Measurements from ENCODE around the gene PARP12.

The PARP12 gene

DNA sequence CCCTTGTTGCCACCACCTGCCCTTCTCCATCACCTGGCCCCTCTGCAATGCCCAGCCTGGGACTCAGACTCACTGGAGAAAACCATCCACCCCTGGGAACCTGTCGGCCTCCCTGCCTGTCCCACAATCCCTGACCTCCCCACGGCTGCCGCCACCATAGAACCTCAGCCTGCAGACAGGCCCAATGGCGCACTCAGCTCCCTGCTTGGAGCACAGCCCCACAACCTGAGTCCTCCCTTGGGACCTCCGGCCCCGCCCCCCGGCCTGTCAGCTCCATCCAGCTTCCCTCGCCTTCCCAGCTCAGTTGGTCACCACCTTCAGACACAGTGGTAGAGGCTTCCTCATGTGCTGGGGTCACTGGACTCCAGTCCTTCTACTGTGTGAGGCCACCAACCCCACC is 41.1 kb downstream of the PARP12 start:
- in situ Hi-C loops (cut with HindIII; ENCODE audit: low pct_ligation_motif_present, low pct_unique_long_range_greater_than_20kb, low sequenced_read_pairs) = loop anchor here (25.0 kb wide), 2 partner anchors 409 to 534 kb away; partner anchors contain the start of gene KLRG2
- no peak for DNase-seq

DNA sequence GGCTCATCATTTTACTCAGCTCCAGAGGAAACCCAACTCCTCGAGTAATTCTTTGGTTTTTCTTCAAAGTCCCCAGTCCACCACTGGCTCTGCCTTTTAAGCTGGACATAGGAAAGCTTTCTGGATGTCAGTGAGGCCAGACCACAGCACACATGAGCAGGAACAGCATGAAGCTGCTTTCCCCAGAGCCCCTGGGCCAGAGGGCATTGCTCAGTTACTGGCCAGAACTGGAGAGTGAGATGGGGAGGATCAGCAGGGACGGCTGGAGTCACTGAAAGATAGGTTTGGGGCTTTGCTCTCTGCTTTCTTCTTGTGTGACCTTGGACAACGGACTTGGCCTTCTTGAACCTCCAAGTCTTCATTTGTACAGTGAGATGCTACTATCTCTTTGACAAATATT is 43.1 kb downstream of the PARP12 start:
- no peak for DNase-seq
- in situ Hi-C loops (cut with HindIII; ENCODE audit: low pct_ligation_motif_present, low pct_unique_long_range_greater_than_20kb, low sequenced_read_pairs) = loop anchor here (25.0 kb wide), 2 partner anchors 407 to 532 kb away; partner anchors contain the start of gene KLRG2

GRCh38 chr7:140019172-140019571 is 43.6 kb downstream of the PARP12 start:
- in situ Hi-C loops (cut with HindIII; ENCODE audit: low pct_ligation_motif_present, low pct_unique_long_range_greater_than_20kb, low sequenced_read_pairs) = loop anchor here (25.0 kb wide), 2 partner anchors 407 to 532 kb away; partner anchors contain the start of gene KLRG2
- DNase-seq = no peak

DNA sequence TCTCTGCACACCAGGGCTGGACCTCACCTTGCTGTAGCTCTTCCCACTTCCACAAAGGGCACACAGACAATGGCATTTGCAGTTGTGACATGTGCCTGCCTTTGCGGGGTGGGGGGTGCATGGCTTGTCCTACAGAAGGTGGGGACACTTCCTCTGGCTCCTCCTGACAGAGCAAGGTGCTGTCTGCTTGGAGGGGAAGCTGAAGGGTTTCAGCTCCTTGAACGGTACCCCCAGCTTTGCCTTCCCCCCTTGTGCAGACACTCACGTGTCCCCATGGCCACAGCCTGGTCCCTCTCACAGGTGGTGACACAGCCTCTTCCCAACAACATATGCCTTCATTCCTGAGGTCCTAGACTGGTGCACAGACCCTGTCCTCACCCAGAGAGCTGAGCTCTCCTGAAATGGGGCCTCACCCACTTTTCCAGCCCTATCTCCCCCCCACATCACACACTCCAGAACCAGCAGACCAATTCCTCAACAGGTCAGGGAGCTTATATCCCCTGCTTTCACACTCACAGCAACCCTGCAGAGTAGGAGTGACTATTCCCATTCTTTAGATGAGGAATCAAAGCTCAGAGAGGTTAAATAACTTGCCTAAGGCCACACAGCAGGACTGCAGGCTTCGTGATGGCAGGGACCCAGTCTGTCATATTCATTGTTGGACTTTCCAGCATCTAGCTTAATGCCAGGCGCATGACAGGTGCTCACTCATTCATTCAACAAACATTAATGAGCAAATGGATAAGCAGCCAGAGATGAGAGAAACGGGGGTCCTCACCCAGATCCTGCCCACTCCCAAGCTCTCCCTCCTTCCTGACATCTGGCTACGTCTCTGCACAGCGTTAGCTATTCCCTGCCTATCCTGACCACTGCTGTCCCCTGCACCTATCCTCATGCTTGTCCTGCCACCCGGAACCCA is 44.4 kb downstream of the PARP12 start:
- no peak for DNase-seq
- in situ Hi-C loops (cut with HindIII; ENCODE audit: low pct_ligation_motif_present, low pct_unique_long_range_greater_than_20kb, low sequenced_read_pairs) = loop anchor here (25.0 kb wide), 2 partner anchors 406 to 531 kb away; partner anchors contain the start of gene KLRG2

- no peak for DNase-seq
- in situ Hi-C loops (cut with HindIII; ENCODE audit: low pct_ligation_motif_present, low pct_unique_long_range_greater_than_20kb, low sequenced_read_pairs) = loop anchor here (25.0 kb wide), 2 partner anchors 405 to 530 kb away; partner anchors contain the start of gene KLRG2
Measured at GRCh38 chr7:140017543-140017942, 45.2 kb downstream of the PARP12 start.

DNA sequence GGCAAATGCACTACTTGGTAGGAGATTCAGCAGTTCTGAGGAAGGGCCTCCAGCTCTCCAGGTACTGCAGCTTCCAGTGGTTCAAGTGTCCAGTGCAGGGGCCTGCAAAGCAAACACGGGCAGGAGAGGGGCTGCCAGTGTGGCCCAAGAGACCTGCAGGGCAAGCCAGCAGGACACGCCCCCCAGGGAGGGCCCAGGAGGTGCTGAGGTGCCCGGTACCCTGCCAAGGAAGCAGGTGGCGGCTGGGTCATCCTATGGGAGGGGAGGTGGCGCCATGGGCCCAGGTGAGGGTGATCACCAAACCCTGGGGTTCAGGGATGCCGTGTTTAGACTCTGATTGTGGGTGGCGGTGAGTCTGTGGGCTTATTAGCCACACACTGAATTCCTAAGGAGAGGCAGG is 45.7 kb downstream of the PARP12 start:
- in situ Hi-C loops (cut with HindIII; ENCODE audit: low pct_ligation_motif_present, low pct_unique_long_range_greater_than_20kb, low sequenced_read_pairs) = loop anchor here (25.0 kb wide), 2 partner anchors 405 to 530 kb away; partner anchors contain the start of gene KLRG2
- DNase-seq = no peak

DNA sequence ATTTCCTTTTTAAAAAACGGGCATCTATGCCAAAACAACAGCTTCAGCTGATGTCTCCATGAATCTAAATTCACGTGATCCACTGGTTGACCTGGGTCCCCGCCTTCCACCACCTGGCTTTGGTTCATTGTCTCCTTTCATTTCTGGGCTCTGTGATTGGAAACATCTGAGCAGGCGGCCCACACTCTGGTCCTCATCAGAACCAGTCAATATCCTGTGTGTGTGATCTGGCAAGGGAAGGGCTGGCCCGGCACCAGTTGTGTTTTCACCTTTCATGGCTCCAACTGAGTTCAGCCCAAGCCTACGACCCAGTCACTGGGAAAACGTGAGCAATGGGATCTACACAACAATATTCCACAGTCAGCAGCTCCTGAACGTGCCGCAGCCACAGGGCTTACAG is 46.2 kb downstream of the PARP12 start:
- DNase-seq = no peak
- in situ Hi-C loops (cut with HindIII; ENCODE audit: low pct_ligation_motif_present, low pct_unique_long_range_greater_than_20kb, low sequenced_read_pairs) = loop anchor here (25.0 kb wide), 2 partner anchors 404 to 529 kb away; partner anchors contain the start of gene KLRG2

GRCh38 chr7:140015471-140015970 is 47.2 kb downstream of the PARP12 start:
- no peak for DNase-seq
- in situ Hi-C loops (cut with HindIII; ENCODE audit: low pct_ligation_motif_present, low pct_unique_long_range_greater_than_20kb, low sequenced_read_pairs) = loop anchor here (25.0 kb wide), 2 partner anchors 403 to 528 kb away; partner anchors contain the start of gene KLRG2

- no peak for DNase-seq
Measured at GRCh38 chr7:140014123-140014522, 48.6 kb downstream of the PARP12 start.

GRCh38 chr7:140013676-140014075 is 49.1 kb downstream of the PARP12 start:
- in situ Hi-C loops (cut with HindIII; ENCODE audit: low pct_ligation_motif_present, low pct_unique_long_range_greater_than_20kb, low sequenced_read_pairs) = loop anchor here (25.0 kb wide), 2 partner anchors 401 to 526 kb away; partner anchors contain the start of gene KLRG2
- no peak for DNase-seq

More at GRCh38 chr7:140014123-140014522, 48.6 kb downstream of the PARP12 start:
- in situ Hi-C loops (cut with HindIII; ENCODE audit: low pct_ligation_motif_present, low pct_unique_long_range_greater_than_20kb, low sequenced_read_pairs) = loop anchor here (25.0 kb wide), 2 partner anchors 402 to 527 kb away; partner anchors contain the start of gene KLRG2

- no peak for DNase-seq
- in situ Hi-C loops (cut with HindIII; ENCODE audit: low pct_ligation_motif_present, low pct_unique_long_range_greater_than_20kb, low sequenced_read_pairs) = loop anchor here (25.0 kb wide), 2 partner anchors 398 to 523 kb away; partner anchors contain the start of gene KLRG2
Measured at GRCh38 chr7:140010194-140010895, 52.4 kb downstream of the PARP12 start.

DNA sequence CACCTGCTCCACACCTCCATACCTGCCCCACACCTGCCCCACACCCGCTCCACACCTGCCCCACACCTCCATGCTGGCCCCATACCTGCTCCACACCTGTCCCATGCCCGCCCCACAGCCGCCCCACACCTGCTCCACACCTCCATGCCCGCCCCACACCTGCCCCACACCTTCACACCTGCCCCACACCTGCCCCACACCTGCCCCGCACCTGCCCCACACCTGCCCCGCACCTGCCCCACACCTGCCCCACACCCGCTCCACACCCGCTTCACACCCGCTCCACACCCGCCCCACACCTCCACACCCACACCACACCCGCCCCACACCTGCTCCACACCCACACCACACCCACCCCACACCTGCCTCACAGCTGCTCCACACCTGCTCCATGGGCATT is 53.0 kb downstream of the PARP12 start:
- DNase-seq = no peak
- in situ Hi-C loops (cut with HindIII; ENCODE audit: low pct_ligation_motif_present, low pct_unique_long_range_greater_than_20kb, low sequenced_read_pairs) = loop anchor here (25.0 kb wide), 2 partner anchors 397 to 522 kb away; partner anchors contain the start of gene KLRG2

DNA sequence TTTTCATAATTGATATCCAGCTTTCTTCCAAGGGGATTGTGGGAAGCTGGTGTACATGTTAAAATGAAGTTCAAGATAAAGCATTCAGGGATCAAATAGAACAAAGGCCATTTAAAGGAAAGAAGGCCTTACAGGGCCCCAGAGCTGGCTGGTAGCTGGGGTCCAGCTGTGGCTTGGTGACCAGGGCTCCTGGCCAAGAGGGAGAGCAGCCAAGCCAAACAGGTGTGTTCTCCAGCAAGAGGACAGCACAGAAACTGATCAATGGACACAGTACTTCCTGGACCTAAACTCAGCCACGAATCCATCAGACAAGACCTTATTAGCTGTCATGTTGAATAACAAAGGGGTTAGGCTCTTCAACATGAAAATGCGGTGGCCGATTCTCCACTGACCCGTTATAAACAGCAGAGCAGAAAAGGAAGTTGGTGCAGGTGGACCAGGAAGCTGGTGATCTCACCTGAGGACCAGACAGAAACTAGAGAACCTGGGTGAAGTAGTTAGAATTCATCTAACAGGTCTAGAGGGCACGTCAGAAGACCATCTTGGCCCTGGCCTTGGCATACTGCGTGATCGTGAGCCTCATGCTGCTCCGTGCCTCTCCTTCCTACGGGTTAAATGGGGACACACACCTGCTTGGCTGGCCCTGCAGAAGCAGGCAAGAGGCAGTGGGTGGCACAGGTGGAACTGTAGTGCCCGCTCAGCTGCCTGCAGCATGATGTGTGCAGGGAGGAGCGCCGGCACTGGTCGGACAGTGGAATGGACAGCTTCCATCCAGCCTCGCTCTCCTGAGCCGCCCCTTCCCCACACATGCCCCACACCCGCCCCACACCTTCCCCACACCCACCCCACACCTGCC is 53.8 kb downstream of the PARP12 start:
- in situ Hi-C loops (cut with HindIII; ENCODE audit: low pct_ligation_motif_present, low pct_unique_long_range_greater_than_20kb, low sequenced_read_pairs) = loop anchor here (25.0 kb wide), 2 partner anchors 397 to 522 kb away; partner anchors contain the start of gene KLRG2
- DNase-seq = no peak

GRCh38 chr7:140007051-140007690 is 55.6 kb downstream of the PARP12 start:
- DNase-seq = no peak
- in situ Hi-C loops (cut with HindIII; ENCODE audit: low pct_ligation_motif_present, low pct_unique_long_range_greater_than_20kb, low sequenced_read_pairs) = loop anchor here (25.0 kb wide), 2 partner anchors 395 to 520 kb away; partner anchors contain the start of gene KLRG2

DNA sequence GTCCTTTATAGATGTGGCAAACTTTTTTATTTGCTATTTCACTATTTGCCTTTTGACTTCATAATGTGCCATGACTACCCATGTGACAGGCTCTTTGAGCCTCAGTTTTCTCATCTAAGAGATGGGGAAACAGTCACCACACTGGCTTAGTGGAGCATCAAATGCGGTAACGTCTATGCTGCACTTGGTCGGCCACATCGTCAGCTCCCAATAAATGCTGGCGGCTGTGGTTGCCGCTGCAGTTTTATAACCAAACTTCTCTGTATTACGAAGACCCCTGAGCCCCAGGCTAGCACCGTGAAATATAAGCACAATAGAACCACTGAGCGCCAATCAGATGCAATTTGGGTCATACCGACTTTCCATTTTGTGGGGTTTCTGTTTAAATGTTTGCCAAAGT is 56.2 kb downstream of the PARP12 start:
- no peak for DNase-seq
- in situ Hi-C loops (cut with HindIII; ENCODE audit: low pct_ligation_motif_present, low pct_unique_long_range_greater_than_20kb, low sequenced_read_pairs) = loop anchor here (25.0 kb wide), 2 partner anchors 394 to 519 kb away; partner anchors contain the start of gene KLRG2

GRCh38 chr7:140005754-140006503 is 56.8 kb downstream of the PARP12 start:
- peak; percentile 33 for DNase-seq
- in situ Hi-C loops (cut with HindIII; ENCODE audit: low pct_ligation_motif_present, low pct_unique_long_range_greater_than_20kb, low sequenced_read_pairs) = loop anchor here (25.0 kb wide), 2 partner anchors 394 to 519 kb away; partner anchors contain the start of gene KLRG2
